Neural cell (in vitro differentiated cells): ENCODE data around the gene CLSTN2. TPM values are rescaled to one million over a fixed set of nuclear protein-coding genes. Genes with fewer than 3 reads are reported as not detected.

ENCODE experiments used
- H2AFZ ChIP-seq: fragments of 200-600, 300-800 bp; sonication (generic), shearing (Covaris generic); 2 replicates; pipeline ENCODE4 v1.6.0; 2014; ENCODE audit warnings: low read depth, mild to moderate bottlenecking, antibody characterized with exemption, low read length, moderate library complexity
- H3F3A ChIP-seq: fragments of 200-600 bp; shearing (Covaris generic); 2 replicates; pipeline ENCODE4 v1.6.1; 2016; ENCODE audit warnings: mild to moderate bottlenecking, moderate library complexity, mixed read lengths, antibody characterized with exemption, low read length; ENCODE audit not compliant: insufficient read depth, poor library complexity, severe bottlenecking
- H3K27ac ChIP-seq: fragments of 200-600, 300-800 bp; sonication (generic), shearing (Covaris generic); 2 replicates; pipeline ENCODE4 v1.5.1; 2014; ENCODE audit warnings: mild to moderate bottlenecking, low read length, moderate library complexity
- H3K27me3 ChIP-seq: fragments of 300-800, 200-600 bp; sonication (generic), shearing (Covaris generic); 2 replicates; pipeline ENCODE4 v1.6.0; 2014; ENCODE audit warnings: mild to moderate bottlenecking, low read depth, low read length, moderate library complexity; ENCODE audit not compliant: insufficient read depth
- H3K36me3 ChIP-seq: fragments of 300-800, 200-600 bp; sonication (generic), shearing (Covaris generic); 2 replicates; pipeline ENCODE4 v1.5.1; 2014; ENCODE audit warnings: mild to moderate bottlenecking, antibody characterized with exemption, low read length, moderate library complexity; ENCODE audit not compliant: insufficient read depth
- H3K4me2 ChIP-seq: fragments of 300-800, 200-600 bp; sonication (generic), shearing (Covaris generic); 2 replicates; pipeline ENCODE4 v1.6.0; 2014; ENCODE audit warnings: mild to moderate bottlenecking, low read length
- H3K4me3 ChIP-seq: fragments of 300-800, 200-600 bp; sonication (generic), shearing (Covaris generic); 2 replicates; pipeline ENCODE4 v1.5.1; 2014; ENCODE audit warnings: mild to moderate bottlenecking, low read length, moderate library complexity
- H3K79me2 ChIP-seq: fragments of 200-600 bp; shearing (Covaris generic); replicated peaks from 2 replicates; pipeline ENCODE4 v1.6.0; 2014; ENCODE audit warnings: mild to moderate bottlenecking, low read length, moderate library complexity; ENCODE audit not compliant: insufficient read depth
- H3K9ac ChIP-seq: fragments of 300-800, 200-600 bp; sonication (generic), shearing (Covaris generic); 2 replicates; pipeline ENCODE4 v1.6.1; 2016; ENCODE audit warnings: mild to moderate bottlenecking, low read length, mixed read lengths
- H3K9me2 ChIP-seq: fragments of 200-600 bp; shearing (Covaris generic); 2 replicates; pipeline ENCODE4 v1.6.1; 2016; ENCODE audit warnings: mild to moderate bottlenecking, low read length, mixed read lengths; ENCODE audit not compliant: insufficient read depth
- H3K9me3 ChIP-seq: fragments of 200-600, 300-800 bp; sonication (generic), shearing (Covaris generic); 2 replicates; pipeline ENCODE4 v1.6.1; 2016; ENCODE audit warnings: mild to moderate bottlenecking, mixed run types, low read length, moderate library complexity, mixed read lengths
- H4K20me1 ChIP-seq: fragments of 200-600 bp; shearing (Covaris generic); 2 replicates; pipeline ENCODE4 v1.6.1; 2016; ENCODE audit warnings: mild to moderate bottlenecking, mixed run types; ENCODE audit not compliant: insufficient read depth
- EP300 ChIP-seq: fragments of 450-650 bp; conservative IDR thresholded peaks from 2 replicates; pipeline ENCODE4 v1.6.1; 2014; ENCODE audit warnings: antibody characterized with exemption, mild to moderate bottlenecking, moderate library complexity; ENCODE audit not compliant: poor library complexity, severe bottlenecking
- EZH2 ChIP-seq: fragments of 200-600, 300-800 bp; shearing (Covaris generic), sonication (generic); IDR thresholded peaks from 2 replicates; pipeline ENCODE4 v1.6.1; 2014; ENCODE audit warnings: antibody characterized with exemption, low read length, borderline replicate concordance, mild to moderate bottlenecking; ENCODE audit not compliant: insufficient read depth, poor library complexity, severe bottlenecking
- MXI1 ChIP-seq: fragments of 450-650 bp; conservative IDR thresholded peaks from 2 replicates; pipeline ENCODE4 v1.6.1; 2014; ENCODE audit warnings: antibody characterized with exemption, mild to moderate bottlenecking; ENCODE audit not compliant: poor library complexity, severe bottlenecking
- RAD21 ChIP-seq: fragments of 450-650 bp; conservative IDR thresholded peaks from 2 replicates; pipeline ENCODE4 v1.6.1; 2014; ENCODE audit warnings: antibody characterized with exemption, mild to moderate bottlenecking, moderate library complexity
- REST ChIP-seq: IDR thresholded peaks from 2 replicates; pipeline ENCODE4 v1.6.1; 2012; ENCODE audit warnings: borderline replicate concordance
- SMC3 ChIP-seq: fragments of 450-650 bp; conservative IDR thresholded peaks from 2 replicates; pipeline ENCODE4 v1.6.1; 2014; ENCODE audit warnings: antibody characterized with exemption, mild to moderate bottlenecking, moderate library complexity; ENCODE audit not compliant: poor library complexity
- TAF1 ChIP-seq: IDR thresholded peaks from 2 replicates; pipeline ENCODE4 v1.6.1; 2012; ENCODE audit warnings: low read depth
- polyA plus RNA-seq: library from polyadenylated mRNA; depleted of rRNA; stranded (reverse); fragments of >200 nt; gene quantifications from 2 replicates; pipeline ENCODE4 v1.2.3, GENCODE V29; 2014
- TF ChIP-seq, protein P1 (sequence below): fragments of 450-650 bp; IDR thresholded peaks from 2 replicates; pipeline ENCODE4 v1.5.1; 2014; ENCODE audit warnings: antibody characterized with exemption, mild to moderate bottlenecking, moderate library complexity; ENCODE audit not compliant: poor library complexity, severe bottlenecking

The CLSTN2 gene
- polyA plus RNA-seq, 1 donor from 2014 or later = 10.7 TPM

DNA sequence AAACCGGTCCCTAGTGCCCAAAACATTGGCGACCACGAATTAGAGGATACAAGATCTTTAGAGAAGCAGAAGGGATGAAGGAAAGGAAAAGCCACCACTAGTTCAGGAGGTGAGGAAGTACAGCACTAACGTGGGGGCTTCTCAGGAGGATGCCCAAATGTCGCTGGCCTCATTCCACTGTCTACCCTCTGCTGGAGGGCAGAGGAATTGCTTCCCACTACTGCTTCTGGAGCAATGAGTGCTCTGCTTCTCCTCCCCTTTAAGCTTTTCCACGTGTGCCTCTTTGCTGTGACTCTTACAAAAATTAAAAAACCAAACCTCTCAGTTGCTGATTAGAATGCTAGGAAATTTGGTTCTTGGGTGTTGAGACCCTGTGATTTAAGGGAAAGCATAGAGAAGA, 281.3 kb downstream of the CLSTN2 start:
- Histone ChIP-seq H3K9me3 (no peaks in the 10 kb centered on the region), H3K27ac (no peak overlapping the region), H3F3A (no peaks in the 10 kb centered on the region), H3K4me2 (no peak overlapping the region), H3K9ac (no peak overlapping the region), H3K27me3 (no peaks in the 10 kb centered on the region), H3K36me3 (no peaks in the 10 kb centered on the region), H2AFZ (no peak overlapping the region), H3K79me2 (no peaks in the 10 kb centered on the region), H3K9me2 (no peaks in the 10 kb centered on the region), H4K20me1 (no peaks in the 10 kb centered on the region), H3K4me3 (no peak overlapping the region)
- TF ChIP-seq RAD21 (no peak), EZH2 (no peak)
- TF ChIP-seq, protein P1, sequence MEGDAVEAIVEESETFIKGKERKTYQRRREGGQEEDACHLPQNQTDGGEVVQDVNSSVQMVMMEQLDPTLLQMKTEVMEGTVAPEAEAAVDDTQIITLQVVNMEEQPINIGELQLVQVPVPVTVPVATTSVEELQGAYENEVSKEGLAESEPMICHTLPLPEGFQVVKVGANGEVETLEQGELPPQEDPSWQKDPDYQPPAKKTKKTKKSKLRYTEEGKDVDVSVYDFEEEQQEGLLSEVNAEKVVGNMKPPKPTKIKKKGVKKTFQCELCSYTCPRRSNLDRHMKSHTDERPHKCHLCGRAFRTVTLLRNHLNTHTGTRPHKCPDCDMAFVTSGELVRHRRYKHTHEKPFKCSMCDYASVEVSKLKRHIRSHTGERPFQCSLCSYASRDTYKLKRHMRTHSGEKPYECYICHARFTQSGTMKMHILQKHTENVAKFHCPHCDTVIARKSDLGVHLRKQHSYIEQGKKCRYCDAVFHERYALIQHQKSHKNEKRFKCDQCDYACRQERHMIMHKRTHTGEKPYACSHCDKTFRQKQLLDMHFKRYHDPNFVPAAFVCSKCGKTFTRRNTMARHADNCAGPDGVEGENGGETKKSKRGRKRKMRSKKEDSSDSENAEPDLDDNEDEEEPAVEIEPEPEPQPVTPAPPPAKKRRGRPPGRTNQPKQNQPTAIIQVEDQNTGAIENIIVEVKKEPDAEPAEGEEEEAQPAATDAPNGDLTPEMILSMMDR = no peak

DNA sequence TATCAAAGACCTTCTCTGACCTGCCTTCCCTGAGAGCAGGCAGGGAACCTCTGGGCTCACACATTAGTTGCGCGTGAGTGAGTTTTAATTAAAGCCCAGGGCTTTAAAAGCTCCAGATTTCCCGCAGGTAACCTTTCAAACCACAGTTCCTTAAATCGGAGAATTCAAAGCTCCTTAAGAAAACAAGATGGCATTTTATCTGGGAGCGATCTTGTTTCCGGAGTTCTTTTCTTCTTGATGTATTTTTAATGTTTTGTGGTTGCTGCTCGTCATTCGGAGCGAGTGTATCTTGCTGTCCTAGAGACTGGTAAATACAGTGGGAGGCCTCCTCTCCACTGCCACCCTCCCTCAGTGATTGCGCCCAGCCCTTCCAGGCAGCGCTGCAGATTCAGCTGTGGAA, 284.3 kb downstream of the CLSTN2 start:
- Histone ChIP-seq H3K4me3 (no peak overlapping the region), H3K4me2 (no peak overlapping the region), H3K27ac (no peak overlapping the region), H3K36me3 (no peaks in the 10 kb centered on the region), H3K9me2 (no peaks in the 10 kb centered on the region), H3K27me3 (no peaks in the 10 kb centered on the region), H3K79me2 (no peaks in the 10 kb centered on the region), H2AFZ (no peak overlapping the region), H4K20me1 (no peaks in the 10 kb centered on the region), H3F3A (no peaks in the 10 kb centered on the region), H3K9ac (no peak overlapping the region), H3K9me3 (no peaks in the 10 kb centered on the region)
- TF ChIP-seq REST = no peak
- TF ChIP-seq EP300 = no peak
- no peak for TF ChIP-seq TAF1
- no peak for TF ChIP-seq SMC3

GRCh38 chr3:140219923-140220452, 285.0 kb downstream of the CLSTN2 start:
- H3F3A ChIP-seq = no peaks in the 10 kb centered on the region
- no peaks in the 10 kb centered on the region for H3K27me3 ChIP-seq
- H3K27ac ChIP-seq = no peak overlapping the region
- no peaks in the 10 kb centered on the region for H4K20me1 ChIP-seq
- H3K4me2 ChIP-seq = no peak overlapping the region
- no peak overlapping the region for H2AFZ ChIP-seq
- TF ChIP-seq REST (no peak), TAF1 (no peak), EZH2 (no peak), MXI1 (no peak), RAD21 (no peak)
- no peaks in the 10 kb centered on the region for H3K9me3 ChIP-seq
- H3K79me2 ChIP-seq = no peaks in the 10 kb centered on the region
- no peak overlapping the region for H3K4me3 ChIP-seq
- H3K36me3 ChIP-seq = no peaks in the 10 kb centered on the region
- H3K9me2 ChIP-seq = no peaks in the 10 kb centered on the region
- no peak overlapping the region for H3K9ac ChIP-seq
